Stimulated activated CD4-positive, alpha-beta T cell treated with anti-CD3 and anti-CD28 coated beads, TNF-alpha, amount 100 ng/mL, for 24 hours (primary cell): ENCODE measurements around the gene FHOD3.
"Not testable (repeated sequence)": the region's sequence is repeated elsewhere in the genome, so short reads cannot be mapped to it uniquely, and the experiment has no call there.

Experiments
- DNase-seq, 3 experiments: peaks; one replicate each; pipeline ENCODE4 v3.0.0-alpha.2; 2020; ENCODE audit warnings: low read depth in 3 of 3

Gene FHOD3

GRCh38 chr18:36450264-36450663 lies 152.8 kb downstream of the FHOD3 start:
- no peak for DNase-seq

DNA sequence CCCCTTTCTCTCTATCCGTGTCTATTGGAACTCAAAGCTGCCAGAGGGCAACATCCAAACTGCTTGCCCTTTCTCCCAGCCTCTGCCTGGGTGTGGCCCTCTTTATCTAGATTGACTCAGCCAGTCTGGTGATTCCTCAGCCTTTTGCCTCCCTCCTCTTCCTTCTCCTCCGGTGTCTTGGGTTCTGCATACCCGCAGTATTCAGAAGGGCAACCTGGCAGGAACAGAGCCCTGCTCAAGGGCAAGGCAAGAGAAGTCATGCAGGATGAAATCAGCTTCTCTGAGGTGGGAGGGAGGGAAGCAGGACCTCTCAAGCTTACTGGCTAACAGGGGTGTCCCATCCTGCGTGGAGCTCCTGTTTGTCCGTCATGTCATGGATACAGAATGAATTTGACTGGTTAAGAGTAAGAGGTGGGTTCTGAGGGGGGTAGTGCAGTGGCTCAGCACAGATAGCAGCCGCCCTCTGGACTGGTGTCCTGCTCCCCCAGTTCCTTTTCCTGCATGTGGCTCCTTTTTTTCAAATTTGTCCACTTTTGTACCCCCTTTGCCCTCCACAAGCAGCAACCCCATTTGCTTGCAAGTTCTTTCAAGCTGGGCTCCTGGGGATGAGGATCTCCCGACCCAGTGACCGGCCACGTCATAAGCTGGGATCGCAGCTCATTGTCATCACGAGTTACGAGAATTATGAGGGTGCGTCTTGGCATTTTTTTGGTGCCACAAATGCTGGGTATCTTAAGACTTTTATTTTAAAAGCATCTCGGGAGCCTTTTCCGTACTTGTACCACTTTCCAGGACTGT lies 154.1 kb downstream of the FHOD3 start:
- DNase-seq = no peak

DNA sequence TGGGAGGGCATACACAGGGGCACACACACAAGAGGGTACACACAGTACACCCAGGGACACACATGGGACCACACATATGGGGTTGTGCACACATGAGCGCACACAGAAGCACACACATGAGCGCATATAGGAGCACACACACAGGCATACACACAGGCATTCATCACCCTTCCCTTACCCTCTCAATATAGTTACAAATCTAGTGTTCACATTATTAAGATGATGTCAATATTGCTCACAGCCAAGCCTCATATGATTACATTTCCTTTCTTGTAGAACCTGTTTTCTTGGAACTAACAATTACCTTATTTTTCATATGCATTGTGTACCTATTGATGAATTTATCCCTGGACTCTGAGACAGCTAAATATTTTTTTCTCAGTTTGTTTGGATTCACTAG lies 156.7 kb downstream of the FHOD3 start:
- DNase-seq = no peak

DNA sequence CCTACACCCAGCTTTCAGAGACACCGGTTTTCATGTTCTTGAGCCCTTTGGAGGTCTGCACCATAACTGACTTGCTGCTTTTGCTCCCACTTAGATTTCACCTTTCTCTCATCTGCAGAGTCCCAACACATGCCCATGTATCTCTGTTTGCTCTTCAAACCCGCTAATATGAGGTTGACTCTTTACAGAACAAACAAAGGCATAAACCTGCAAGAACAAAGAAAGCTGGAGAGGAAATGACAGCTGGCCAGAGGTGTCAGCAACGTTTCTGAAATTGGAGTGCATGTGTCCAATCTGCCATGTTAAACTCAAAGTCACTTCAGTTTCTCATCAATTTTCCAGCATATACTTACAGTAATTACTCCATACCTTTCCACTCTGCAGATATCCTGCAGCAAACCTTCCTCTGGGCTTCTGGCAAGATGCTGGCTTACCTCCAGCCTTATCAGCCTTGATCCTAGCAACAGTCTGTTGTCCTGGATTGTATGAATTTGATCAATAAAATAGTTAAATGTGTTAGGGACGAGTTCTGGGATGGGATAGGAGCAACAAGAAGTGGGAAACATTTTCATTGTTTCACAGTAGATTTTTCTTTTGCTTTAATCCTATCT lies 157.4 kb downstream of the FHOD3 start:
- no peak for DNase-seq

DNA sequence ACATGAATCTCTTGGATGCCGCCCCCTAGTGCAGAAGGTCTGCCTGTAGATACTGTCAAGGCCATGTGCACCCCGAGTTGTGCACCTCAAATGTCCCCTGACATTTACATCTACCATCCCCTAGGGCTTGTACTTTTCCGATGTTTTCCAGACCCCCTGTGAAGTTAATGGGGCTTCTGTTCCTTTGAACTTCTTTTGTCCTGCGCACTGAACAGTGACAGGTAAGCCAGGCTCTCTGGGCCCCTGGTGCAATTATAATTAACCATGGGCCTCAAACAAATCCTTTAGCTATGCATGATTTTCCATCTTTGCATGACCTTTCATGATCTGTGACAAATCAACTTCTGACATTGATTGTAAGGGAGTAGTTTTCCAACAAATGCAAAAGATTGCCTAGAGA lies 158.4 kb downstream of the FHOD3 start:
- no peak for DNase-seq

- DNase-seq = no peak
Observed at GRCh38 chr18:36456622-36457021, 159.1 kb downstream of the FHOD3 start.

DNA sequence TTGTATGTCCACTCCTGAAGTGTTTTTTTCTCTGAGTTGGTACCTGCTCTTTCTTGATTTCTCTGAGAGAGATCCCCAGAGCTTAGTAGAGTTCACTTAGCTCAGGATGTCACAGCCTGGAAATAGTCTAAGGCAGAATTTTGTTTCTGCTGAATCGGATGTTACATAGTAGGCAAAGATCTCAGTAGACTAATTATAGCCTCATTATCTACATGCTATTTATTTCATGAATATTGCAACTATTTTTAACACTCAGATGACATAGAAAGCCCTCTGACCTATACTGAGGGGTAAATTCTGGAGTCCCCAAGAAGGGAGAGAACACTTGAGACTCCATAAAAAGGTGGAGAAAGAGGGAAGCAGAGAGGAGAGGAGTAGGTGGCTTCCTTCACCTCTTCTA lies 160.2 kb downstream of the FHOD3 start:
- no peak for DNase-seq

- no peak for DNase-seq
Observed at GRCh38 chr18:36458306-36458705, 160.8 kb downstream of the FHOD3 start.

DNA sequence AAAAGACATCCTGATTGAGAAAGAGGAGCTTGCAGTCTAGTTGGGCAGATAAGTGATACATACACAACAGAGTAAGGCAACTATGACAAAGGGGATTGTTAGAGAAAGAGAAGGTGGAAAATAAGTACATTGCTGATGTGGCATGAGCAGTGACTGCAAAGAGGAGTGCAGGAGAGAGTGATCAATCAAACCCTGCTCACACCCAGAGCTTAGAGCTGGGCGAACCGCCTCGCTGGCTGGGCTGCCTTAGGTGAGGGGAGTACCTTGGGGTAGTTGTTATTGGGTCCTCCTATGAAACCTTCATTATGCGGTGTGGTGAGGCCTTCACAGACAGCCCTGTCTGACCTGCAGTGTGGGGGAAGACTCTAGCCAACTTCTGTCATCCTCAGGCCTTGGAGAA lies 161.7 kb downstream of the FHOD3 start:
- DNase-seq = no peak

GRCh38 chr18:36459786-36460185 lies 162.3 kb downstream of the FHOD3 start:
- DNase-seq = no peak

DNA sequence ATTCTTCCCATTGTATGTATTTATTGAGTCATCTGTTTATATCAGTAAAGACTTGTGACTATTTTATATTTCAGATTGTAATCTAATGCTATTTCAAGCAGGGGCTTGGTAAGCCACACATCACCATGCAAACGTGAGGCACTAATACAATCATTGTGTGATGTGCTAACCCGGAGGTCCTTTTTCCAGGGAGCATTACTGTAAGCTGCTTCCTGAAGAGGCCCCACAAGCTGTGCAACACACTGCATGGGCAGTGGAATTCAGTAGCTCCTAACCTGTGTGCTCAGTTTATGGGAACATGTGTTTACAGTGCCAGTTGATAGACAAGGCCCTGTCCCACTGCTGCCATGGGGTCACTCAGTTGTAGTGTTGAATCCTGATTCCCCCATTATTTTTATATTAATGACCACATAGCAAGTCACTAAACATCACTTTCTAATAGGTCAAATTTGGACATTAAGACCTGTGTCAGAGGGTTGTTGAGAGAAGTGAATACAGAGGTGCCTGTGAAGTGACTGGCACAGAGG lies 162.9 kb downstream of the FHOD3 start:
- no peak for DNase-seq

DNA sequence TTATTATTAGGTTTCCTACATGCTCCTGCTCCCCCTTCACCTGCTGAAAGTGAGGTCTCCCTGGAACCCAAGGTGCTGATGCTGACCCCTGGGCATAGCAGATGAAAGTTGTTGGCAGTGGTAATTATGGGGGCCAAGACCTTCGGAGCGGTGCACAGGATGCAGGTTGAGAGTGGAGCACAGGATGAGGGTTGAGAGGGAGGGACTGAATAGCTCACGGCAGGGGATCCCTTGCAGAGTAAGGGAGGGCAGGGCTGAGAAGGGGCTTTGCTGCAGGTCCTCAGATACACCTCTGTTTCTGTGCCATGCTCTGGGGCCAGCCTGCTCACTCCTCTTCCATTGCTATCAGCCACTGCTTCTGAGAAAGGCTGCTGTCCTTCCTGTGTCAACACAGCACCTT lies 163.3 kb downstream of the FHOD3 start:
- DNase-seq = no peak

DNA sequence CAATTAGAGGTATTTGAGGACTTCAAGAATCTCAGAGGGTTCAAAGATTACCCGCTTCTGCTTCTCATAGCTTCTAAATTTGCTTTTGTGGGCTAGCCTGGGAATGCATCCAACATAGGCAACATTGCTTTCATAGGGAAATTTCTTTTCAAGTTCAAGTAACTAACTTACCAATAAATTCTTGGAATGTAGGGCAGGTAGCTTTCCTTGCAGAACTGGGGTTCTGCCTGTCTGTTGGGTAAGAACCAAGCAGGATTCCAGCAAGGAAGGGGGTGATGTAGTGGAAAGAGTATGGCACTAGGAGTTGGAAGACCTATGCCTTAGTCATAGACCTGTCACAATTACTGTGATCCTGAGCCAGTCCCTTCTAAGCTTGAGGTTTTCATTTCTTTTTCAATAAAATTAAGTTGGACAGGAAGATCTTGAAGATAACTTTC lies 164.1 kb downstream of the FHOD3 start:
- no peak for DNase-seq

- DNase-seq = not testable (repeated sequence)
Observed at GRCh38 chr18:36463516-36463915, 166.0 kb downstream of the FHOD3 start.

DNA sequence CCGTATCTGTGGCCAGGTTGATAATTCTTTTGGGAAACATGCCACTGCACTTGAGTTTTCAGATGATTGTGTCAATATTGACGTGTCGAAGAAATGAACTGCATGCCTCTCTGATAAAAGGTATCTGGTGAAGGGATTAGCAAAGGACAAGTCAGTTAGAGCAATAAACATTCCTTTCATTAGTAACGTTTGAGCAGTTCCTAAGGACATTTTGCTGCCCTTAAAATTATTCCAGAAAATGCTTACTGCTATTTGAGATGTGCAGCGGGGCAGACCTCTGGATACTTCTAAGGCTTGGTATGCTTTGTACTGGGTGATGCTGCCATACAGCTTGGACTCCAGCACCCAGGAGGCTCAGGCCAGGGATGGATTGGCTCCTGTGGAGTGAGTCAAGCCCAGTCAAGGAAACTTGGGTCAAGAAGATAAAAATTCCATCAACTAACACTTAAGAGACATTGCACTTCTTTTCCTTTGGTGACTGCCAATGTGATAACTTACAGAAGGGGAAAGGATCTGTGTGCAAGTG lies 166.7 kb downstream of the FHOD3 start:
- no peak for DNase-seq

DNA sequence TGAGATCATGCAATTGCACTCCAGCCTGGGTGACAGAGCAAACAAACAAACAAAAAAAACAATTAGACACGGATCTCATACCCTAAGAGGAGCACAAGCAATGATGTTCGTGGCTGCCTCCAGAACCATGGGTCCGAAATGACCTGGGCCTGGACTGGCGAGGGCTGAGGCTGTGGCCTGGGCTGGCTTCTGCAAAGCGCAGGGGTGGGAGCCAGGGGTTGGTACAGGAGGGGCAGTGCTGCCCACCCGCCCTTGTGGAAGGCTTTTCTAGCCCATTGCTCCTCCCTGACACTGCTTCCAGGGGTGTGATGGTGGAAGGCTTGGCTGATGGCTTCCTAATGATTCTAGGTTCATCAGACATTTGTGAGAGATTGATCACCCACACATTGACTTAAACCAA lies 167.8 kb downstream of the FHOD3 start:
- DNase-seq = no peak

- no peak for DNase-seq
Observed at GRCh38 chr18:36465970-36466369, 168.5 kb downstream of the FHOD3 start.

DNA sequence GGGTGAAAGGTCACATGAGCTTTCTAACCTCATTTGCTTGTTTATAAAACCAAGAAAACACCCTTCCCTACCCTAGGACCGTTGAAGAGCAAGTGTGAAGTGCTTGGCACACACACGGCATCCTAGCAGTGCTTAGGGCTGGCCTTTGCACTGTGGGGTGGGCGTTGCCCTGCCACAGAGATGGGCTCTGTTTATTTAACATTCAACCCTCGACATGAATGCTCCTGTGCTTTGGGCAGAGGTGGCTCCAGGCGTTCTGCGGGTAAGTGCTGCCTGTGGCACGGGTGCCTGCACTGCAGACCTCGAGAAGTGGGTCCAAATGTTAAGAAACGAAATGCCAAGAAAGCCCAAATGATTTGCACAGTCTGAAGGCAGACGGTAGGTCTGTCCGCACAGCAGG lies 170.1 kb downstream of the FHOD3 start:
- no peak for DNase-seq

DNA sequence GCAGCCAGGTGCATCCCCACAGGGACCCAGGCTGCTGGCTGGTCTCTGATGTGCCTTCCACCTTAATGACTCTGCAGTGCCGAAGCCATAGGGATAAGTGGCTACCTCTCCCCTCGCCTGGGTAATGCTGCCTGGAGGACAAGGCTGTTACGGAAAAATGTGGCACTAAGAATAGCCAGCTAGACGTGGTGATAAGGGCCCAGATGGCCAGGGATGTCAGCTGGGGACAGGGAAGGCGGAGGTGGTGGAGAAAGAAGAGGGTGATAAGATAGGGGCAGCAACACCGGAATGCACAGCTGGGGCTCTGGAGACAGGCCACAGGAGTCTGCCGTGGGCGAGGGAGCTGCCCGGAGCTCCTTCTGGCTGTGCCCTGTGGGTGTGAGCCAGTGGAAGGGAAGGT lies 170.6 kb downstream of the FHOD3 start:
- no peak for DNase-seq

DNA sequence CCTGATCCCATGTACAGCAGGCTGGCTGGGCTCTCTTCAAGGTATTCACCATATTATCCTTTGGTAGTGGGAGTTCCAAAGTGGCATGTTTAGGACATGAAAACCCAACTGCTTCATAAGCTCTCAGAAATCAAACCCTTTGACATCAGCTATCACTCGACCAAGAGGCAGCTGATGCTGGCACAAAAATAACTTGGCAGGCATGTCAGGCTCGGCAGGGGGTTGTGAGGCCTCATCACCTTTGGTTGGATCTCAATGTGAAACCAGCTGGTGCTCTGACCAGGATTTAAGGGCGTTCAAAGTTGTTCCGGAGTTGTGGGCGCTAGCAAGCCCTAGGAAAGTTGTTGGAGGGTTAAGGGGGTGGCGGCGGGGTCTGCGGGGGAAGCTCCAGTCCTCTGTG lies 171.9 kb downstream of the FHOD3 start:
- no peak for DNase-seq

DNA sequence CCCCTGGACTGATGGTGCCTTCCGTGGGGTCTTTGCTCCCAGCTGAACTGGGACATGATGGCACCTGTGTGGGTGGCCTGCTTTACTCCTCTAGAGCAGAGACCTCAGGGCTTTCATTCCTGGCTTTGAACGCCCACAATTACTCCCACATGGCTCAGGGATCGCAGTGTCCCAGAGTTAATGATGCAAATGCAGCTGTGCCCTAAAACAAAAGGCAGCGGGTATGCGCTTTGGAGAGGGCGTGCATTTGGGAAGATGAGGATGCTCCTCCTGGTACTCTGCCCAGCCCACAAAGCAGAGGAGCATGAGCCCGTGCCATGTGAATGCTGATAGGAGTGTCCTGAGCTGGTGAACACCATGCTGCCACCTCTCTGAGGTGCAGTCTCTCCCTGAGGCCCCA lies 173.4 kb downstream of the FHOD3 start:
- no peak for DNase-seq

DNA sequence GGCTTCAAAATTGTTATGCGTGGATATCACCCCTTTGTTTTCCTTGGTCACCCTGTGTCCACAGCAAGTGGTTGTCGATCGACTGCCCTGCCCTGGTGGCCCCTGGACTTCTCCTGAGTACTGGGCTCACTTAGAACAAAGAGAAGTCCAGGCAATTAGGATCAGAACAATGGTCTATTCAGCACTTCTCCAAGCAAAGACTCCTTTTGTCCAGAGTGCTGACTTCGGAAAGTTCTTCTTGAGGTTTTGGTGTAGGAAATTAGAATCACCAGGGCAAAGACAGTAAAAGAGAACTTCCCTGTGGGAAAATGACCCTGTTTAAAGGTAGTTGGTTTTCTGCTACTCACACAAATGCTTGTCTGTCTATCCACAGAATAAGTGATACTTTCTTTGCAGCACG lies 173.9 kb downstream of the FHOD3 start:
- DNase-seq = no peak

DNA sequence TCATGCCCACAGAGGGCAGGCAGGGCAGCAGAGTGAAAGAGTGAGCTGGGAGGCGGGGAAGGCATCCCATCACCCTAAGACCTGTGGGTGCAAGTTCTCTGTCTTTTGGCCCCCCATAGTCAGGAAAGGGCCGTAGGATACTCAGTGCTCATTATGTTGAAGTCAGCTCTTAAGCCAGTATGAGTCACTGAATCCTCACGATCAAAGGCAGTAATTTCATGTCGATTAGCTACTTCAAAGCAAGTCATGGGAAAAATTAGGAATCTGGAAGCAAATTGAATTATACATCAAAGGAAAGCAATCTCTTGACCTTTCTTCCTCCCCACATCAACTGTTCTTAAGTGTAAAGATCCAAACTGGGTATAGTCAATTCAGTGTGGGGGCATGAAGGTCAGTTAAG lies 178.9 kb downstream of the FHOD3 start:
- no peak for DNase-seq
